ENCODE measurements around the gene ZDBF2.

DNA sequence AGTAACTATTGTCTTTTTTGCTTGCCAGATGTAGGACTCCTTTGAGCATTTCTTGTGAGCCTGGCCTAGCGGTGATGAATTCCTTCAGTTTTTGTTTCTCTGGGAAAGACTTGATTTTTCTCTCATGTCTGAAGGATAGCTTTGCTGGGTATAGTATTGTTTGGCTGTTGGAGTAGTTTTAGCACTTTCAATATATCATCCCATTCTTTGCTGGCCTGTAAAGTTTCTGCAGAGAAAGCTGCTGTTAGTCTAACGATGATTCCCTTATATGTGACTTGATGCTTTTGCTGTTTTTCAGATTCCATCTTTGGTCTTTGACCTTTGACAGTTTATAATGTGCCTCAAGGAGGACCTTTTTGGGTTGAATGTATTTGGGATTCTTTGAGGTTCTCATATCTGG is 12.7 kb downstream of the ZDBF2 start:
- TF ChIP-seq CTCF (optimal IDR thresholded peaks at IDR 0.05 in 1 of 3, IDR thresholded peaks at IDR 0.05 in 1 of 3, conservative IDR thresholded peaks at IDR 0.05 in 1 of 3; ENCODE audit: extremely low read depth in 1 of 3, insufficient read depth in 2 of 3, low read length in 3 of 3) = no peak
- no peak for TF ChIP-seq EZH2 (IDR thresholded peaks at IDR 0.05; ENCODE audit: low read length)

Measured in keratinocyte (primary cell).